SK-N-MC (cell line): ENCODE data around the gene ABCA3.

Experiments
- EZH2 ChIP-seq: fragments of 200-600 bp; sonication (generic); IDR thresholded peaks from one replicate; pipeline ENCODE4 v1.6.1; 2017; ENCODE audit warnings: antibody characterized with exemption
- POLR2AphosphoS5 ChIP-seq: IDR thresholded peaks from 2 replicates; pipeline ENCODE4 v1.6.1; 2012; ENCODE audit warnings: mild to moderate bottlenecking, low read depth, low read length, borderline replicate concordance

DNA sequence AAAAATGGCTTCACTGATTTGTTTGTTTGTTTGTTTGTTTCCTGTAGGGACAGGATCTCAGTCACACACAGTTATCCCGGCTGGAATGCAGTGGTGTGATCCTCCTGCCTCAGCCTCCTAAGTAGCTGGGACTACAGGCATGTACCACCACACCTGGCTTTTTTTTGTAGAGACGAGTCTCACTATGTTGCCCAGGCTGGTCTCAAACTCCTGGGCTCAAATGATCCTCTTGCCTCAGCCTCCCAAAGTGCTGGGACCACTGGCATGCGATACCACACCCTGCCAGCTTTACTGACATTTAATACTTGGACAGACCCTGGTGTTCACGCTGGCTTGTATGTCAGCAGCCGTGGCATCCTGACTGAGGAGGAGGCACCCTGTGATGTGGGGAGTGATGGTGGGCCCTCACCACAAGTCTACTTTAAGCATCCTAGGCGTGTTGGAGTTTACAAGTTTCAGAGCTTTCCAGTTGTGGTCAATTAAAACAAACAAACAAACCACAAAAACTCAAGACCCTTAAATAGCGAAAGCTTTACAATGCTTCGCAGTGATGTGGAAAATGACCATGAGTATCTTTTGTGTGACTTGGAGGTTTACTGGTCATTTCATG, 5.1 kb downstream of the ABCA3 start:
- TF ChIP-seq POLR2AphosphoS5: no peak
- no peak for TF ChIP-seq EZH2
